Smooth muscle cell (in vitro differentiated cells): ENCODE results near the gene PPM1L. TPM values are rescaled to one million over a fixed set of nuclear protein-coding genes. Genes with fewer than 3 reads are reported as not detected.

Experiments
- DNase-seq: peaks from one replicate; lab custom pipeline; 2025; ENCODE audit not compliant: unreplicated experiment; lab: John Stamatoyannopoulos, UW
- H2AFZ ChIP-seq: fragments of 200-600 bp; sonication (generic); 2 replicates; pipeline ENCODE4 v1.6.0; 2016; ENCODE audit warnings: antibody characterized with exemption, low read depth, mild to moderate bottlenecking
- H3F3A ChIP-seq: fragments of 200-600 bp; sonication (generic); 2 replicates; pipeline ENCODE4 v1.6.0; 2017; ENCODE audit warnings: antibody characterized with exemption, low read depth
- H3K27ac ChIP-seq: fragments of 200-600 bp; sonication (generic); 2 replicates; pipeline ENCODE4 v1.5.1; 2016; ENCODE audit warnings: low read depth, mild to moderate bottlenecking
- H3K27me3 ChIP-seq: fragments of 200-600 bp; sonication (generic); 2 replicates; pipeline ENCODE4 v1.6.1; 2016; ENCODE audit warnings: low read depth, mild to moderate bottlenecking
- H3K36me3 ChIP-seq: fragments of 200-600 bp; sonication (generic); 2 replicates; pipeline ENCODE4 v1.5.1; 2016; ENCODE audit warnings: low read depth
- H3K4me1 ChIP-seq: fragments of 200-600 bp; sonication (generic); 2 replicates; pipeline ENCODE4 v1.5.1; 2016; ENCODE audit warnings: low read depth
- H3K4me2 ChIP-seq: fragments of 200-600 bp; sonication (generic); 2 replicates; pipeline ENCODE4 v1.6.0; 2016; ENCODE audit warnings: mild to moderate bottlenecking
- H3K4me3 ChIP-seq: fragments of 200-600 bp; sonication (generic); 2 replicates; pipeline ENCODE4 v1.5.1; 2016; ENCODE audit warnings: mild to moderate bottlenecking
- H3K79me2 ChIP-seq: fragments of 200-600 bp; sonication (generic); 2 replicates; pipeline ENCODE4 v1.6.0; 2016; ENCODE audit warnings: low read depth, mild to moderate bottlenecking
- H3K9ac ChIP-seq: fragments of 200-600 bp; sonication (generic); 2 replicates; pipeline ENCODE4 v1.6.0; 2016; ENCODE audit warnings: low read depth
- H3K9me3 ChIP-seq: fragments of 200-600 bp; sonication (generic); replicated peaks from 2 replicates; pipeline ENCODE4 v1.5.1; 2016; ENCODE audit warnings: low read depth
- H4K20me1 ChIP-seq: fragments of 200-600 bp; sonication (generic); 2 replicates; pipeline ENCODE4 v1.6.0; 2016; ENCODE audit warnings: low read depth
- WGBS: methylation state at CpG from one replicate; pipeline ENCODE4 v1.1.7; 2016; ENCODE audit warnings: low lambda C conversion rate; 5-methylcytosine and 5-hydroxymethylcytosine counted together
- polyA plus RNA-seq: library from polyadenylated mRNA; unstranded; fragments of >200 nt; fragmentation: Nextera tagmentation; extraction: Ambion mirVana; gene quantifications from 2 replicates; pipeline ENCODE4 v1.2.1, GENCODE V29; 2016
- total RNA-seq: library from RNA; depleted of rRNA; stranded (reverse); fragments of >200 nt; gene quantifications from 2 replicates; pipeline ENCODE4 v1.2.3, GENCODE V29; 2014
- TF ChIP-seq, protein P1 (sequence below): fragments of 200-600 bp; sonication (generic); IDR thresholded peaks from 2 replicates; pipeline ENCODE4 v1.5.1; 2017; ENCODE audit warnings: borderline replicate concordance, mild to moderate bottlenecking, antibody characterized with exemption; ENCODE audit not compliant: insufficient read depth, poor library complexity, severe bottlenecking

The PPM1L gene
- total and polyA plus RNA-seq, 2 experiments from 2014 or later, result 0.14 to 1.9 TPM

- TF ChIP-seq, protein P1, sequence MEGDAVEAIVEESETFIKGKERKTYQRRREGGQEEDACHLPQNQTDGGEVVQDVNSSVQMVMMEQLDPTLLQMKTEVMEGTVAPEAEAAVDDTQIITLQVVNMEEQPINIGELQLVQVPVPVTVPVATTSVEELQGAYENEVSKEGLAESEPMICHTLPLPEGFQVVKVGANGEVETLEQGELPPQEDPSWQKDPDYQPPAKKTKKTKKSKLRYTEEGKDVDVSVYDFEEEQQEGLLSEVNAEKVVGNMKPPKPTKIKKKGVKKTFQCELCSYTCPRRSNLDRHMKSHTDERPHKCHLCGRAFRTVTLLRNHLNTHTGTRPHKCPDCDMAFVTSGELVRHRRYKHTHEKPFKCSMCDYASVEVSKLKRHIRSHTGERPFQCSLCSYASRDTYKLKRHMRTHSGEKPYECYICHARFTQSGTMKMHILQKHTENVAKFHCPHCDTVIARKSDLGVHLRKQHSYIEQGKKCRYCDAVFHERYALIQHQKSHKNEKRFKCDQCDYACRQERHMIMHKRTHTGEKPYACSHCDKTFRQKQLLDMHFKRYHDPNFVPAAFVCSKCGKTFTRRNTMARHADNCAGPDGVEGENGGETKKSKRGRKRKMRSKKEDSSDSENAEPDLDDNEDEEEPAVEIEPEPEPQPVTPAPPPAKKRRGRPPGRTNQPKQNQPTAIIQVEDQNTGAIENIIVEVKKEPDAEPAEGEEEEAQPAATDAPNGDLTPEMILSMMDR, result no peak
- Histone ChIP-seq H3F3A (no peaks in the 10 kb centered on the region), H3K36me3 (no peaks in the 10 kb centered on the region), H3K4me2 (no peak overlapping the region), H3K27ac (no peak overlapping the region), H3K27me3 (no peaks in the 10 kb centered on the region), H3K9ac (no peak overlapping the region), H3K9me3 (no peaks in the 10 kb centered on the region), H2AFZ (no peak overlapping the region), H3K4me1 (no peaks in the 10 kb centered on the region), H4K20me1 (no peaks in the 10 kb centered on the region), H3K79me2 (no peaks in the 10 kb centered on the region), H3K4me3 (no peak overlapping the region)
- no peak for DNase-seq
- 85% methylated on average over 5 of the region's 5 CpGs for WGBS
These were observed 299.0 kb downstream of the PPM1L start for GRCh38 chr3:161054860-161055604.

DNA sequence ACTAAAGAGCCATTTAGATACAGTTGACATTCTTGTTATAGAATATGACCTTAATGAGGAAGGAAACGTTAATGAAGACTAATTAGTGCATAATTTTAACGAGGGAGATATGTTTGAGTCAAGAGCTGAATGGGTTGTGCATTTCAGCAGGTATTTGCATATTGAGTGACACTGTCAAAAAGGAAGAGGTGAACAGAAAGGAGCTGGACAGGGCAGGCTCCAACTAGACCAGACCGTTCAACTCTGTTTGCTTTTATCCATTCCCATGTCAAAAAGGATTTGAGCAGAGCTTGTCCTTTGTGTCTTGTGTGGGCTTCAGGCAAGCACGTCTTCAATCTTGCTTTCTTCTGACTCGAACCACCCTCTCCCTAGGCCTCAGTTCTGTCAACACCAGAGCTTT lies 308.4 kb downstream of the PPM1L start:
- no peaks in the 10 kb centered on the region for H3K4me1 ChIP-seq
- H3F3A ChIP-seq, result no peaks in the 10 kb centered on the region
- no peaks in the 10 kb centered on the region for H3K36me3 ChIP-seq
- H3K27me3 ChIP-seq, result no peaks in the 10 kb centered on the region
- H3K4me2 ChIP-seq, result no peak overlapping the region
- no peaks in the 10 kb centered on the region for H3K9me3 ChIP-seq
- H3K4me3 ChIP-seq, result no peak overlapping the region
- H3K9ac ChIP-seq, result no peak overlapping the region
- no peak for DNase-seq
- H2AFZ ChIP-seq, result no peak overlapping the region
- H4K20me1 ChIP-seq, result no peaks in the 10 kb centered on the region
- no peaks in the 10 kb centered on the region for H3K79me2 ChIP-seq
- no peak overlapping the region for H3K27ac ChIP-seq
- WGBS, result 83% methylated on average over 5 of the region's 5 CpGs
- TF ChIP-seq, protein P1, result no peak

DNA sequence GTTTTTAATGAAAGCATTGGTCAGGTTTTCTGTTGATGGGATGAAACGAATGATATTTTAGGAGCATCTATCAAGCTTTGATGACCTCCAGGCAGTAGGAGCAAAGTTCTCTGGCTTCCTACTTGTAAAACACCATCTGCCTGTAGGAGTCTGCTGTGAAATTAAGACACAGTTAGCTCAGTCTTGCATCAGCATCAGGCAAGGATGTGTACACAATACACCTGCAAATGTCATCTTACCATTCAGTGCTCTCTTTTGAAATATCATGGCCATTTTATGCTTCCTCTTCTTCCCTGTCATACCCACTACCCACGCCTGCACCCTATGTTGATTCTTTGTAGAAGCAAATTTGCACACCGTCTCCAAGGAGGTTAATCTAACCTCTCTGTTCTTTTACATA lies 310.9 kb downstream of the PPM1L start:
- no peak overlapping the region for H3K4me2 ChIP-seq
- H4K20me1 ChIP-seq, result no peaks in the 10 kb centered on the region
- no peak overlapping the region for H3K27ac ChIP-seq
- DNase-seq, result no peak
- no peaks in the 10 kb centered on the region for H3F3A ChIP-seq
- no peaks in the 10 kb centered on the region for H3K36me3 ChIP-seq
- H3K27me3 ChIP-seq, result no peaks in the 10 kb centered on the region
- no peak overlapping the region for H2AFZ ChIP-seq
- no peaks in the 10 kb centered on the region for H3K4me1 ChIP-seq
- H3K79me2 ChIP-seq, result no peaks in the 10 kb centered on the region
- no peaks in the 10 kb centered on the region for H3K9me3 ChIP-seq
- H3K4me3 ChIP-seq, result no peak overlapping the region
- TF ChIP-seq, protein P1, result no peak
- WGBS, result 91% methylated on average over 3 of the region's 3 CpGs
- no peak overlapping the region for H3K9ac ChIP-seq

DNA sequence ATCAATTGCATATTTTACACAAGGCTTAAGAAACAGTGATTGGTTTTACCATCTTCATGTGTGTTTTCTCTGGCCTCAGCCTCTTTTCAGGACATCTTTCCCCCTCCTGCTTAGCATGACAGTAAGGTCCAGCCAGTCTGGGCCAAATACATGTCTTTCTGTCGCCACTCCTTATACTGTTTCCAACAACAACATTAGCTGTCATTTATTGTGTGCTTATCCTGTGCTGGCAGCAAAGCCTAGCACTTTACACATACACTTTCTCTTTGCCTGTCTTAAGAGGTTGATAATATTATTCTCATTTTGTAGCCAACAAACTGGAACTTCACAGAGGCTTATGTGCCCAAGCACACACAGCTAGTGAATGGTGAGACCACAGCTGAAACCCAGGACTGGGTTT lies 311.3 kb downstream of the PPM1L start:
- no peak for DNase-seq
- Histone ChIP-seq H3K4me3 (no peak overlapping the region), H3K27me3 (no peaks in the 10 kb centered on the region), H2AFZ (no peak overlapping the region), H3K9me3 (no peaks in the 10 kb centered on the region), H4K20me1 (no peaks in the 10 kb centered on the region), H3K4me2 (no peak overlapping the region), H3K9ac (no peak overlapping the region), H3K27ac (no peak overlapping the region), H3F3A (no peaks in the 10 kb centered on the region), H3K4me1 (no peaks in the 10 kb centered on the region), H3K79me2 (no peaks in the 10 kb centered on the region), H3K36me3 (no peaks in the 10 kb centered on the region)
- 89% methylated on average over 1 of the region's 1 CpG for WGBS
- TF ChIP-seq, protein P1, result no peak
